Brain microvascular endothelial cell (primary cell): ENCODE results near the gene GLS.

Source experiments
- DNase-seq: peaks from one replicate; pipeline ENCODE4 v3.0.0-alpha.2; 2020
- H3K27ac ChIP-seq: fragments of 250-450 bp; sonication (Bioruptor Pico); 2 replicates; pipeline ENCODE4 v1.5.1; 2020; ENCODE audit warnings: mild to moderate bottlenecking, moderate library complexity
- H3K27me3 ChIP-seq: fragments of 250-450 bp; sonication (Bioruptor Pico); replicated peaks from 2 replicates; pipeline ENCODE4 v1.5.1; 2020; ENCODE audit warnings: mild to moderate bottlenecking
- H3K36me3 ChIP-seq: fragments of 250-450 bp; sonication (Bioruptor Pico); replicated peaks from 2 replicates; pipeline ENCODE4 v1.5.1; 2020; ENCODE audit warnings: mild to moderate bottlenecking
- H3K4me3 ChIP-seq: 2 replicates; pipeline ENCODE4 v1.5.1; 2011; ENCODE audit warnings: low read depth, mild to moderate bottlenecking, control low read depth, low read length, moderate library complexity
- in situ Hi-C: cut with HindIII; loops from 2 replicates; pipeline ENCODE4 v1.10.0; 2017; ENCODE audit warnings: low sequenced_read_pairs, low pct_ligation_motif_present
- TF ChIP-seq, protein P1 (sequence below): IDR thresholded peaks from 2 replicates; pipeline ENCODE4 v1.5.1; 2011; ENCODE audit warnings: low read depth, mild to moderate bottlenecking, moderate library complexity, low read length, control low read depth, inconsistent platforms; ENCODE audit errors: missing control alignments

GLS gene

DNA sequence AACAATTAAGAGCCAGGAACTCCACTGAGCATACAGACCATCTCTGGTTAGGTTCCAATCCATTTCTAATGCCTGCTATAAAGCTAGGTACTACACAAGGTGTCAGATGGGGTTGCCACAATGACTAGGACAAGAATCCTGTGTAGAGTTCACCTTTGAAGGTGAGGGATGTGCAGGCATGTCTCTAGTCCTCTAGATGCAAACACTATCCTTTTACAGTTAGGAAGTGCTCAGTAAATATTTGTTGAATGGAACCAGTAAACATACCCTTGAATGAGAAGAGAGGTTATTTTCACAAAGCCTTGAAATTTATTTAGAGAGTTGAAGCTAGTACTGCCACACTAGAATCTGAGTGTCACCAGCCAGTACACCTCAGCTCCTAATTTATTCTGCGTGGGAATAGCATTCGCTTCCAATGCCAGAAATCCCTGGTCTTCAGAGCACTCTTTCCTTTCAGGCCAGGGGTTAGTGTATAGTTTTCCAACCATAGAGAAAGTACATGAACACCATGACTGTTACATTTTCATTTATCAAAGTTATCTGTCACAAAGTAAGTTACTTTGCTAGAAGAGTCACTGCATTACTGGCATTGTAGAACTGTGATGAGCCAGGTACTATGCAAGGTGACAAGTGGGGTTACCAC, 85.1 kb downstream of the GLS start:
- Histone ChIP-seq H3K4me3 (no peak overlapping the region), H3K27me3 (no peaks in the 10 kb centered on the region), H3K27ac (no peak overlapping the region), H3K36me3 (peaks cover 61% of the 10 kb centered on the region)
- in situ Hi-C loops: no loop called here
- DNase-seq: no peak
- TF ChIP-seq, protein P1, sequence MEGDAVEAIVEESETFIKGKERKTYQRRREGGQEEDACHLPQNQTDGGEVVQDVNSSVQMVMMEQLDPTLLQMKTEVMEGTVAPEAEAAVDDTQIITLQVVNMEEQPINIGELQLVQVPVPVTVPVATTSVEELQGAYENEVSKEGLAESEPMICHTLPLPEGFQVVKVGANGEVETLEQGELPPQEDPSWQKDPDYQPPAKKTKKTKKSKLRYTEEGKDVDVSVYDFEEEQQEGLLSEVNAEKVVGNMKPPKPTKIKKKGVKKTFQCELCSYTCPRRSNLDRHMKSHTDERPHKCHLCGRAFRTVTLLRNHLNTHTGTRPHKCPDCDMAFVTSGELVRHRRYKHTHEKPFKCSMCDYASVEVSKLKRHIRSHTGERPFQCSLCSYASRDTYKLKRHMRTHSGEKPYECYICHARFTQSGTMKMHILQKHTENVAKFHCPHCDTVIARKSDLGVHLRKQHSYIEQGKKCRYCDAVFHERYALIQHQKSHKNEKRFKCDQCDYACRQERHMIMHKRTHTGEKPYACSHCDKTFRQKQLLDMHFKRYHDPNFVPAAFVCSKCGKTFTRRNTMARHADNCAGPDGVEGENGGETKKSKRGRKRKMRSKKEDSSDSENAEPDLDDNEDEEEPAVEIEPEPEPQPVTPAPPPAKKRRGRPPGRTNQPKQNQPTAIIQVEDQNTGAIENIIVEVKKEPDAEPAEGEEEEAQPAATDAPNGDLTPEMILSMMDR: no peak

DNA sequence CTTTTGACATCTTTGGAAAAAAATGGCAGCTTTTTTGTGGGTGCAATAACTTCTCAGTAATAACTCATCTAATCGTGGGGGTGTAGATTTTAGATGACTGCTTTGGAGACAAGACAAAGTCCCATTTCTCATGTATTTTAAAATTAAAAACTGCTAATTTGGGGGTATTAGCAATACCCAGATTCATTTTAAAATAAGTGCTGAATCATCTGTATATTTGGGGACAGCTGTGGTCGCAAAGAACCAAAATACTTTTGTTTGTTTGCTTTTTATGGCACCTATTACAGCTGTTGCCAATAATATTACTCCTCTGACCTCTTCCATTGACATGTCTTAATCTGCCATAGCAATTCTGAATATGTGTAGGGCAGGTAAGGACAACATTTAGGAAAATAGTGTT, 87.9 kb downstream of the GLS start:
- no peak overlapping the region for H3K4me3 ChIP-seq
- DNase-seq: no peak
- TF ChIP-seq, protein P1: no peak
- H3K27ac ChIP-seq: no peak overlapping the region
- in situ Hi-C loops: no loop called here
- H3K27me3 ChIP-seq: no peaks in the 10 kb centered on the region
- H3K36me3 ChIP-seq: peaks cover 69% of the 10 kb centered on the region

DNA sequence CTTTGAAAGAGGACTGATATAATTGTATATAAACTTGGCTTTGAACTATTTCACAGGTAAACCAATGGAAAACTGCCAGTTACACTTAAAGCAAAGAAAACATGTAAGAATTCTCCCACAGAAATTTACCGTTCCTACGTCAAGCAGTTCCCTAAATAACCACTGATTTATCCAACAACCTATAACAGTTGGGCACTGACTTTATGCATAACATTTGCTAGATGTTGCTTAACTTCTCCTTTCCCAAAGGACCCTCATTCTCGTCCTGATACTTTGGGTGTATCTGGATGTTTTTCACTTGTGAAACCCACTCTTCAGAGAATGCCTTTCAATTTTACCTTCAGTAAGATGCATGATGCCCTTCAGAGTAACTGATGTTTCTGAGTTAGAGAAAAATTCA, 89.5 kb downstream of the GLS start:
- no peaks in the 10 kb centered on the region for H3K27me3 ChIP-seq
- DNase-seq: no peak
- no peak overlapping the region for H3K4me3 ChIP-seq
- in situ Hi-C loops: no loop called here
- H3K36me3 ChIP-seq: peaks cover 79% of the 10 kb centered on the region
- H3K27ac ChIP-seq: no peak overlapping the region
- TF ChIP-seq, protein P1: no peak

DNA sequence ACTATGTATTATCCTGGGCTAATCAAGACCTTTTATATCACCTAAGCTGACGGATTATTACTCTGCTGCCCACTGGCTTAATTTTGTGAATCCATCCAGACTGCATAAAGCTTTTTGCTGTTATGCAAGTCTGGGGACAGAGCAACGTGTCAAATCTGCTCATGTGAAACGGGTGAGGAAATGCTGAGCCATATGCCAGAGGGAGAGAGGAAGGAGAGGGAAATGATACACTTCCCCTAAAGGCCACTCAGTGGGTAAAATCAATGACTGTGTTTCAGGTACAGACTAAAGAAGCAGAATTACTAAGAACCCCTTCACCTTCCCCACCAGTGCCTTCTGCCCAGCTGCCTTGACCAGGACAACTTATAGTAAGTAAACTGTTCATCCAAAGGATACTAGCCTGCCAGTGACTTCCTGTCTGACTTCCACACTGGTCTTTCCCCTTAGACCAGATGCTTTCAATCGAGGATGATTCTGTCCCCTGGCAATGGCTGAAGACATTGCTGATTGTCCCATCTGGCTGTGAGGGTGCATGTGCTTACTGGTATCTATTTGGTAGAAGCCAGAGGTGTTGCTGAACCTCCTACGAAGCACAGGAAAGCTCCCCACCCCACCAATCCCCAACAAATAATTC, 90.4 kb downstream of the GLS start:
- no peak overlapping the region for H3K4me3 ChIP-seq
- TF ChIP-seq, protein P1: no peak
- no peak for DNase-seq
- H3K36me3 ChIP-seq: peaks cover 79% of the 10 kb centered on the region
- in situ Hi-C loops: no loop called here
- H3K27me3 ChIP-seq: no peaks in the 10 kb centered on the region
- no peak overlapping the region for H3K27ac ChIP-seq

DNA sequence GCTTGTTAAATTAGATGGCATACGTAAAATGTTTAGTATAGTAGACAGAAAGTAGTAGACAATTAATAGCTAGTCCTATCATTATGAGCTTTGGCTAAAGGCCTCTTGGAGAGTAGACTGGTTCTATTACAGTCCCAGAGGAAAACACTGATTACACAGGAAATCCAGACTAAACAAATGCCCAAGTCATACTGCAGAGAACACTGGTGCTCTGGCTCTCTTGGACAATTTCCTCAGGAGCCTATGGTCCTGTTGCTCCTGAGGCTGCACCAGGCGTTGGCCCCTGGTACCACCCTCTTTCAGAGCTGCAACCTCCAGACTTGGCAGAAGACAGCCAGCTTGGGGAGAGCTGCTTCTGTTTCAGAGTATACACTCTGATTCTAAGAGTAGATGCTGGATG, 91.6 kb downstream of the GLS start:
- peaks cover 87% of the 10 kb centered on the region for H3K36me3 ChIP-seq
- TF ChIP-seq, protein P1: no peak
- no peaks in the 10 kb centered on the region for H3K27me3 ChIP-seq
- DNase-seq: no peak
- H3K4me3 ChIP-seq: no peak overlapping the region
- no peak overlapping the region for H3K27ac ChIP-seq
- in situ Hi-C loops: no loop called here

DNA sequence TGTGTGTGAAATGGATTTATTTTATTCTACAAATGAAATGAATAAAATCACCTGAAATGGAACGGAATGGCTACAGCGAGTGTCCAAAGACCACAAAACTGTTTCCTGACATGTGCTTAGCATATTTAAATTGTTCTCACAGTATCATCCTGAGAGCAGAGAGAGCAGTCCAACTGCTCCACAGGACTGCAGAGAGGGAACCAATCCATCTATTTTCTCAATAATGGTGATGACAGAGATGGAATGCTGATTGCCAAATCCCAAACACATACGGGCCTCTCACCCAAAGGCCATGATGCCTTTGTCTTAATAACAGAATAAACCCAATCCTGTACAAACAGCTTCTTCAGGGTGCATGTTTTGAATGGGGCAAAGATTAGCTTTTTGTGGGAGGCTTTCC, 92.2 kb downstream of the GLS start:
- in situ Hi-C loops: no loop called here
- H3K36me3 ChIP-seq: peaks cover 86% of the 10 kb centered on the region
- H3K27me3 ChIP-seq: no peaks in the 10 kb centered on the region
- TF ChIP-seq, protein P1: no peak
- H3K27ac ChIP-seq: no peak overlapping the region
- no peak for DNase-seq
- H3K4me3 ChIP-seq: no peak overlapping the region
